ENCODE data around the gene ATP2A3. TPM values are rescaled to one million over a fixed set of nuclear protein-coding genes. Genes with fewer than 3 reads are reported as not detected.

Gene ATP2A3
- total and polyA plus RNA-seq, 2 donors (not counting 1 experiment from before 2014, with no cell fraction given) = 0.25 to 12.4 TPM

DNA sequence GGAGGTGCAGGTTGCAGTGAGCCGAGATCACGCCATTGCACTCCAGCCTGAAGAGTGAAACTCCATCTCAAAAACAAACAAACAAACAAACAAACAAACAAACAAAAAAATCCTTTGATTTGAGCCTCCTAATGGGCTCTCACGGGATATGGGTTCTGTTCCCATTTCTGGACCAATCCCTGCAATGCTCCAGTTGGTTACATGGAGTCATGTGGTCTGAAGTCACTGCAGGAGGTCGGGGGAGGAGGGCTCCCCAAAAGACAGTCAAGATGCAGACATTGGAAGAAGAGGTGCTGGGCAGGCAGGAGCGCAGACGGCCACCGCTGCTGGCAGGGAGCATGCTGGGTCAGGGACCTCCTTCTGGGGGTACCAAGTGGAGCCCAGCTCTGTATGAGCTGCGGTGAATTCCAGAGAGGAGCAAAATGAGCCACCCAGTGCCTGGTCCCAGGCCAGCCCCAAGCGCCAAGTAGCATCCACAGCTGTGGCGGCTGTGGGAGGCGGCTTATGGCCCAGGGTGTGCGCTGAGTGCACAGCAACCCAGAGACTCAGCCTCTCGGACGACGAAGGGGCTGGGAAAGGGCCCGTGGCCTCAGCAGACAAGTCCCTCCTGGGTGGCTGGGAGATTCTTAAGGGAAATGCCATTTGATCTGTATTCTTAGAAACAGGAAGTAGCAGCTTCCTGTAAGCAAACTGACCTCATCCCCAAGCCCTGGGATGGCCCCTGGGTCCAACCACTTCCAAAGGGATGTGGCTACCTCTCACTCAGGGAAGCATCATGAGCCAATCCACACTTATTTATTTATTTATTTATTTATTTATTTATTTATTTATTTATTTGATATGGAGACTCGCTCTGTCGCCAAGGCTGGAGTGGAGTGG is 19.6 kb upstream of the ATP2A3 start:
- H3K9ac ChIP-seq (ENCODE audit: insufficient read depth, low read length) = no peak overlapping the region
- H4K20me1 ChIP-seq (ENCODE audit: control insufficient read depth, extremely low read depth, insufficient read depth, low read length) = no peaks in the 10 kb centered on the region
- no peaks in the 10 kb centered on the region for H3K36me3 ChIP-seq (ENCODE audit: control insufficient read depth, insufficient read depth, low read length)
- H3K4me3 ChIP-seq (replicated peaks in 1 of 4; ENCODE audit: control extremely low read depth in 1 of 4, insufficient read depth in 1 of 4, low read depth in 3 of 4, low read length in 4 of 4) = no peak overlapping the region
- no peak overlapping the region for H2AFZ ChIP-seq (ENCODE audit: low read length)
- no peak overlapping the region for H3K4me2 ChIP-seq (ENCODE audit: extremely low read depth, insufficient read depth, low read length)
- H3K9me3 ChIP-seq (ENCODE audit: control insufficient read depth, insufficient read depth, low read depth, low read length) = no peaks in the 10 kb centered on the region
- H3K27me3 ChIP-seq (ENCODE audit: control insufficient read depth, insufficient read depth, low read length) = no peaks in the 10 kb centered on the region
- no peaks in the 10 kb centered on the region for H3K79me2 ChIP-seq (ENCODE audit: control insufficient read depth, insufficient read depth, low read length)
- no peaks in the 10 kb centered on the region for H3K4me1 ChIP-seq (ENCODE audit: control insufficient read depth, extremely low read depth, insufficient read depth, low read length)
- no peak overlapping the region for H3K27ac ChIP-seq (ENCODE audit: insufficient read depth, low read length)
- peak; percentile 20 to 34 for DNase-seq (ENCODE audit: low read depth in 2 of 2)
- TF ChIP-seq, protein P1, sequence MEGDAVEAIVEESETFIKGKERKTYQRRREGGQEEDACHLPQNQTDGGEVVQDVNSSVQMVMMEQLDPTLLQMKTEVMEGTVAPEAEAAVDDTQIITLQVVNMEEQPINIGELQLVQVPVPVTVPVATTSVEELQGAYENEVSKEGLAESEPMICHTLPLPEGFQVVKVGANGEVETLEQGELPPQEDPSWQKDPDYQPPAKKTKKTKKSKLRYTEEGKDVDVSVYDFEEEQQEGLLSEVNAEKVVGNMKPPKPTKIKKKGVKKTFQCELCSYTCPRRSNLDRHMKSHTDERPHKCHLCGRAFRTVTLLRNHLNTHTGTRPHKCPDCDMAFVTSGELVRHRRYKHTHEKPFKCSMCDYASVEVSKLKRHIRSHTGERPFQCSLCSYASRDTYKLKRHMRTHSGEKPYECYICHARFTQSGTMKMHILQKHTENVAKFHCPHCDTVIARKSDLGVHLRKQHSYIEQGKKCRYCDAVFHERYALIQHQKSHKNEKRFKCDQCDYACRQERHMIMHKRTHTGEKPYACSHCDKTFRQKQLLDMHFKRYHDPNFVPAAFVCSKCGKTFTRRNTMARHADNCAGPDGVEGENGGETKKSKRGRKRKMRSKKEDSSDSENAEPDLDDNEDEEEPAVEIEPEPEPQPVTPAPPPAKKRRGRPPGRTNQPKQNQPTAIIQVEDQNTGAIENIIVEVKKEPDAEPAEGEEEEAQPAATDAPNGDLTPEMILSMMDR (conservative IDR thresholded peaks at IDR 0.05 in 1 of 2, IDR thresholded peaks at IDR 0.05 in 1 of 2; ENCODE audit: low read depth in 1 of 2, low read length in 2 of 2) = no peak
- TF ChIP-seq EZH2 (IDR thresholded peaks at IDR 0.05; ENCODE audit: low read length, missing control alignments) = no peak

DNA sequence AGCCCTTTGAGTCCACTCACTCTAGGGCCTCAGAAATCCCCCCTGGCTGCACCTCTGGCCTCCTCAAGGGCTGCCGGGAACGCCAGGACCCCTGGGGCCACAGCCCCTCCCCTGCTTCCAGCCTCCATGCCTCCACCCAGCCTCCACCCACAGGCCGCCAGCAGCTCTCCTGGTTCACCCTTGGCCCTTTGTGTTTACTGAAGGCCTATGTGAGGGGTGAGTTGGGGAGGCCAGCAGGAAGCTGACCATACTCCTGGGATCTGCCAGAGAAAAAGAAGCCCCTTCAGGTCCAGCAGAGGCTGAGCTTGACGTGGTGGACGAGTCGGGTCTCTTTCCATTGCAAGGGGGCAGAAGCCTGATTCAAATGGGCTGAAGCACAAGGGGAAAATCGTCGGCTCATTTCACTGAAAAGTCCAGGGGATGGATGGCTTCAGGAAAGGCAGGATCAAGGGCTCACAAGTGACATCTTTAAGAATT is 18.3 kb upstream of the ATP2A3 start:
- TF ChIP-seq, protein P1 (conservative IDR thresholded peaks at IDR 0.05 in 1 of 2, IDR thresholded peaks at IDR 0.05 in 1 of 2; ENCODE audit: low read depth in 1 of 2, low read length in 2 of 2) = no peak
- TF ChIP-seq EZH2 (IDR thresholded peaks at IDR 0.05; ENCODE audit: low read length, missing control alignments) = no peak
- no peaks in the 10 kb centered on the region for H4K20me1 ChIP-seq (ENCODE audit: control insufficient read depth, extremely low read depth, insufficient read depth, low read length)
- H3K4me1 ChIP-seq (ENCODE audit: control insufficient read depth, extremely low read depth, insufficient read depth, low read length) = no peaks in the 10 kb centered on the region
- no peak for DNase-seq (ENCODE audit: low read depth in 2 of 2)
- no peak overlapping the region for H3K9ac ChIP-seq (ENCODE audit: insufficient read depth, low read length)
- H3K36me3 ChIP-seq (ENCODE audit: control insufficient read depth, insufficient read depth, low read length) = no peaks in the 10 kb centered on the region
- H3K27ac ChIP-seq (ENCODE audit: insufficient read depth, low read length) = no peak overlapping the region
- no peaks in the 10 kb centered on the region for H3K79me2 ChIP-seq (ENCODE audit: control insufficient read depth, insufficient read depth, low read length)
- H3K27me3 ChIP-seq (ENCODE audit: control insufficient read depth, insufficient read depth, low read length) = no peaks in the 10 kb centered on the region
- H3K4me3 ChIP-seq (replicated peaks in 1 of 4; ENCODE audit: control extremely low read depth in 1 of 4, insufficient read depth in 1 of 4, low read depth in 3 of 4, low read length in 4 of 4) = no peak overlapping the region
- no peak overlapping the region for H2AFZ ChIP-seq (ENCODE audit: low read length)
- no peak overlapping the region for H3K4me2 ChIP-seq (ENCODE audit: extremely low read depth, insufficient read depth, low read length)
- no peaks in the 10 kb centered on the region for H3K9me3 ChIP-seq (ENCODE audit: control insufficient read depth, insufficient read depth, low read depth, low read length)

DNA sequence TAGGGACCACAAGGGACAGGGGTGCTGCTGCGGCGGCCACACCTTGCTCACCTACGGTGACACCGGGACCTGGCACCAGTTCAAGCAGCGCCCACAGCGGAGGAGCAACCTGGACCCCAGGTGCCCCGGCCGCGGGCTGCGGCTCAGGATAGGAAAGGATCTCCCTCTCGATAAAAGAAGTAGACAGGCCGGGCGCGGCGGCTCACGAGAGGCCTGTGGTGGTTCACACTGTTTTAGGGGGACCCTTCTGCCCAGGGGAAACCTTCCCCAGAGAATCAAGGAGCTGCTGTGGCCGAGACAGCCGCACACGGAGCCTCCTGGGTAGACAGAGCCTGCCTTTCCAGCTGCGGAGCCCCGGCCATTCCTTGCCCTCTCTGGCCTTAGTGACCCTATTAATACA is 17.9 kb upstream of the ATP2A3 start:
- H3K4me1 ChIP-seq (ENCODE audit: control insufficient read depth, extremely low read depth, insufficient read depth, low read length) = no peaks in the 10 kb centered on the region
- no peak overlapping the region for H2AFZ ChIP-seq (ENCODE audit: low read length)
- H3K4me3 ChIP-seq (replicated peaks in 1 of 4; ENCODE audit: control extremely low read depth in 1 of 4, insufficient read depth in 1 of 4, low read depth in 3 of 4, low read length in 4 of 4) = no peak overlapping the region
- no peaks in the 10 kb centered on the region for H3K27me3 ChIP-seq (ENCODE audit: control insufficient read depth, insufficient read depth, low read length)
- no peaks in the 10 kb centered on the region for H4K20me1 ChIP-seq (ENCODE audit: control insufficient read depth, extremely low read depth, insufficient read depth, low read length)
- no peaks in the 10 kb centered on the region for H3K79me2 ChIP-seq (ENCODE audit: control insufficient read depth, insufficient read depth, low read length)
- no peaks in the 10 kb centered on the region for H3K36me3 ChIP-seq (ENCODE audit: control insufficient read depth, insufficient read depth, low read length)
- TF ChIP-seq EZH2 (IDR thresholded peaks at IDR 0.05; ENCODE audit: low read length, missing control alignments) = no peak
- TF ChIP-seq, protein P1 (conservative IDR thresholded peaks at IDR 0.05 in 1 of 2, IDR thresholded peaks at IDR 0.05 in 1 of 2; ENCODE audit: low read depth in 1 of 2, low read length in 2 of 2) = no peak
- no peak overlapping the region for H3K27ac ChIP-seq (ENCODE audit: insufficient read depth, low read length)
- H3K9ac ChIP-seq (ENCODE audit: insufficient read depth, low read length) = no peak overlapping the region
- H3K9me3 ChIP-seq (ENCODE audit: control insufficient read depth, insufficient read depth, low read depth, low read length) = no peaks in the 10 kb centered on the region
- DNase-seq (ENCODE audit: low read depth in 2 of 2) = no peak
- H3K4me2 ChIP-seq (ENCODE audit: extremely low read depth, insufficient read depth, low read length) = no peak overlapping the region

Data from fibroblast of lung (primary cell).